Liver (tissue), 9 donors: Measurements from ENCODE around the gene AP2A2. TPM values are rescaled to one million over a fixed set of nuclear protein-coding genes. Genes with fewer than 3 reads are reported as not detected.

Experiments
- DNase-seq: peaks from one replicate; pipeline ENCODE4 v3.0.0-alpha.2; 2017; ENCODE audit warnings: low spot score
- H3K27ac ChIP-seq, 2 donors: one replicate each; pipeline ENCODE4 v1.7.0; 2013; ENCODE audit warnings: inconsistent platforms in 2 of 2, low read length in 2 of 2, control low read depth in 1 of 2, low read depth in 1 of 2, mild to moderate bottlenecking in 1 of 2
- H3K27me3 ChIP-seq, 4 donors: one replicate each; pipeline versions ENCODE4 v1.6.1 to v1.7.0; 2013; ENCODE audit warnings: low read length in 3 of 4, inconsistent platforms in 1 of 4, mild to moderate bottlenecking in 1 of 4, moderate library complexity in 1 of 4; ENCODE audit not compliant: control insufficient read depth in 4 of 4, insufficient read depth in 4 of 4
- H3K36me3 ChIP-seq, 4 donors: one replicate each; pipeline versions ENCODE4 v1.6.1 to v1.7.0; 2013; ENCODE audit warnings: low read length in 3 of 4, mild to moderate bottlenecking in 3 of 4, low read depth in 1 of 4, moderate library complexity in 1 of 4; ENCODE audit not compliant: control insufficient read depth in 4 of 4, insufficient read depth in 3 of 4
- H3K4me1 ChIP-seq, 4 donors: one replicate each; pipeline versions ENCODE4 v1.6.1 to v1.7.0; 2013; ENCODE audit warnings: low read length in 3 of 4, mild to moderate bottlenecking in 3 of 4, moderate library complexity in 1 of 4; ENCODE audit not compliant: control insufficient read depth in 4 of 4, insufficient read depth in 4 of 4
- H3K4me3 ChIP-seq, 3 donors: one replicate each; pipeline versions ENCODE4 v1.6.1 to v1.7.0; 2013; ENCODE audit warnings: low read length in 3 of 3, control low read depth in 1 of 3, low read depth in 1 of 3, mild to moderate bottlenecking in 1 of 3
- H3K9ac ChIP-seq, 2 donors: one replicate each; pipeline ENCODE4 v1.7.0; 2013; ENCODE audit warnings: low read length in 2 of 2, mild to moderate bottlenecking in 2 of 2, moderate library complexity in 2 of 2, control low read depth in 1 of 2, low read depth in 1 of 2
- H3K9me3 ChIP-seq, 4 donors: one replicate each; pipeline versions ENCODE4 v1.6.1 to v1.7.0; 2013; ENCODE audit warnings: low read length in 3 of 4; ENCODE audit not compliant: control insufficient read depth in 4 of 4
- CTCF ChIP-seq: fragments of 150-350 bp; IDR thresholded peaks from 2 replicates; pipeline ENCODE4 v1.5.1; 2017; ENCODE audit warnings: improper control_type of control experiment, low read depth, low read length; ENCODE audit not compliant: missing input control
- EGR1 ChIP-seq, 2 donors: IDR thresholded peaks; 2 replicates each; pipeline ENCODE4 v1.6.1; 2016 to 2018; ENCODE audit warnings: antibody characterized with exemption in 2 of 2, low read depth in 2 of 2
- FOXA1 ChIP-seq: IDR thresholded peaks from 2 replicates; pipeline ENCODE4 v1.6.1; 2016; ENCODE audit warnings: antibody characterized with exemption
- FOXA2 ChIP-seq: IDR thresholded peaks from 2 replicates; pipeline ENCODE4 v1.6.1; 2016; ENCODE audit warnings: antibody characterized with exemption
- GABPA ChIP-seq, 2 donors: IDR thresholded peaks in 1 of 2; conservative IDR thresholded peaks in 1 of 2; 2 replicates each; pipeline ENCODE4 v1.6.1; 2016; ENCODE audit warnings: antibody characterized with exemption in 2 of 2, mild to moderate bottlenecking in 1 of 2, moderate library complexity in 1 of 2
- HNF4A ChIP-seq, 2 donors: conservative IDR thresholded peaks; 2 replicates each; pipeline ENCODE4 v1.6.1; 2016; ENCODE audit warnings: antibody characterized with exemption in 2 of 2, mild to moderate bottlenecking in 2 of 2
- HNF4G ChIP-seq: IDR thresholded peaks from 2 replicates; pipeline ENCODE4 v1.6.1; 2016; ENCODE audit warnings: antibody characterized with exemption
- JUND ChIP-seq, 2 donors: IDR thresholded peaks; 2 replicates each; pipeline ENCODE4 v1.6.1; 2016; ENCODE audit warnings: antibody characterized with exemption in 2 of 2
- MAX ChIP-seq: IDR thresholded peaks from 2 replicates; pipeline ENCODE4 v1.6.1; 2016; ENCODE audit warnings: antibody characterized with exemption
- NR2F2 ChIP-seq: IDR thresholded peaks from 2 replicates; pipeline ENCODE4 v1.6.1; 2016; ENCODE audit warnings: antibody characterized with exemption
- RAD21 ChIP-seq, 2 donors: IDR thresholded peaks; 2 replicates each; pipeline ENCODE4 v1.6.1; 2016; ENCODE audit warnings: antibody characterized with exemption in 2 of 2, mild to moderate bottlenecking in 2 of 2
- REST ChIP-seq: IDR thresholded peaks from 2 replicates; pipeline ENCODE4 v1.6.1; 2016; ENCODE audit warnings: antibody characterized with exemption, mild to moderate bottlenecking
- SP1 ChIP-seq: IDR thresholded peaks from 2 replicates; pipeline ENCODE4 v1.6.1; 2018; ENCODE audit warnings: antibody characterized with exemption, mild to moderate bottlenecking
- YY1 ChIP-seq: IDR thresholded peaks from 2 replicates; pipeline ENCODE4 v1.6.1; 2016; ENCODE audit warnings: antibody characterized with exemption, mild to moderate bottlenecking
- ZBTB33 ChIP-seq: IDR thresholded peaks from 2 replicates; pipeline ENCODE4 v1.6.1; 2016; ENCODE audit warnings: antibody characterized with exemption
- WGBS: extraction: QIAGEN DNeasy Blood & Tissue Kit; methylation state at CpG from one replicate; pipeline ENCODE4 v1.1.7; 2013; 5-methylcytosine and 5-hydroxymethylcytosine counted together
- polyA plus RNA-seq, 2 donors: library from polyadenylated mRNA; stranded (reverse) in 1 of 2; unstranded in 1 of 2; fragments of 200-250 nt in 1 of 2; fragments of >200 nt in 1 of 2; fragmentation: Nextera tagmentation in 1 of 2; extraction: Ambion mirVana in 1 of 2; gene quantifications; one replicate each; pipeline versions ENCODE4 v1.2.1 to v1.2.3, GENCODE V29; 2013 to 2015
- total RNA-seq, 2 donors: library from RNA; depleted of rRNA; stranded (reverse); fragments of >200 nt; gene quantifications; one replicate each; pipeline ENCODE4 v1.2.3, GENCODE V29; 2014
- donor health status: healthy.
- donor health status: healthy.
- donor health status: healthy.
- donor health status: healthy.
- donor health status: healthy.

The AP2A2 gene
- total and polyA plus RNA-seq, 4 donors, result 20.5 to 39.7 (median 23.8) TPM

GRCh38 chr11:1012740-1013630, 87.3 kb downstream of the AP2A2 start:
- Histone ChIP-seq H3K4me3 (no peak overlapping the region), H3K4me1 (no peaks in the 10 kb centered on the region), H3K27ac (no peak overlapping the region), H3K36me3 (peaks cover 7 to 47% (median 28%) of the 10 kb centered on the region in 4 donors), H3K9ac (no peak overlapping the region), H3K27me3 (no peaks in the 10 kb centered on the region), H3K9me3 (no peaks in the 10 kb centered on the region)
- no peak for DNase-seq
- WGBS, result 91% methylated on average over 28 of the region's 28 CpGs
- TF ChIP-seq NR2F2 (no peak), FOXA1 (no peak)

GRCh38 chr11:1013631-1013935, 87.9 kb downstream of the AP2A2 start:
- WGBS, result 97% methylated on average over 12 of the region's 12 CpGs
- no peak for DNase-seq
- no peak overlapping the region for H3K27ac ChIP-seq
- no peaks in the 10 kb centered on the region for H3K4me1 ChIP-seq
- no peaks in the 10 kb centered on the region for H3K27me3 ChIP-seq
- H3K9ac ChIP-seq, result no peak overlapping the region
- TF ChIP-seq ZBTB33 (no peak), RAD21 (IDR thresholded peaks at IDR 0.05) (no peak), JUND (IDR thresholded peaks at IDR 0.05) (no peak), HNF4A (conservative IDR thresholded peaks at IDR 0.05) (no peak)
- no peaks in the 10 kb centered on the region for H3K9me3 ChIP-seq
- H3K36me3 ChIP-seq, result peaks cover 7 to 42% (median 28%) of the 10 kb centered on the region in 4 donors
- no peak overlapping the region for H3K4me3 ChIP-seq

- no peaks in the 10 kb centered on the region for H3K4me1 ChIP-seq
- H3K4me3 ChIP-seq, result no peak overlapping the region
- DNase-seq, result no peak
- no peaks in the 10 kb centered on the region for H3K9me3 ChIP-seq
- no peak overlapping the region for H3K9ac ChIP-seq
- TF ChIP-seq CTCF (no peak), HNF4G (no peak), EGR1 (IDR thresholded peaks at IDR 0.05; ENCODE audit: low read depth in 2 of 2) (no peak), FOXA1 (no peak), ZBTB33 (no peak), REST (no peak), RAD21 (IDR thresholded peaks at IDR 0.05) (no peak), SP1 (no peak), YY1 (no peak), NR2F2 (no peak), HNF4A (conservative IDR thresholded peaks at IDR 0.05) (no peak), FOXA2 (no peak), GABPA (IDR thresholded peaks at IDR 0.05 in 1 of 2, conservative IDR thresholded peaks at IDR 0.05 in 1 of 2) (no peak), JUND (IDR thresholded peaks at IDR 0.05) (no peak), MAX (no peak)
- 94% methylated on average over 14 of the region's 14 CpGs for WGBS
- H3K36me3 ChIP-seq, result peaks cover 7 to 35% (median 23%) of the 10 kb centered on the region in 4 donors
- H3K27me3 ChIP-seq, result no peaks in the 10 kb centered on the region
- H3K27ac ChIP-seq, result no peak overlapping the region
Measured at GRCh38 chr11:1014276-1014675, 88.6 kb downstream of the AP2A2 start.
